Measurements from ENCODE around the gene TRIM54.

DNA sequence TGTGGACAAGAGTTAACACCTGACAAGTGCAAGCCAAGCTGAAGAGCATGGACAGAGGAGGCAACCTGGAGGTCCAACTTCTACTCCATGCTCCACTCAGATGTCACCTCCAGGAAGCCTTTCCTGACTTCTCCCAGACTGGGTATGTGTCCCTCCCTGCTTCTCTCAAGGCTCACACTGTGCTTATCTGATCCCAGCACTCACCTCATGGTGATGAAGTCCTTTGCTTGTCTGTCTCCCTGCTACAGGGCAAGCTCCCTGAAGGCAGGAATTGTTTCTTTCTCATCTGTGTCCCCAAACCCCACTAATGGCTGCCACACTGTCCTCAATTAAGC lies 16.7 kb upstream of the TRIM54 start:
- TF ChIP-seq, protein P1, sequence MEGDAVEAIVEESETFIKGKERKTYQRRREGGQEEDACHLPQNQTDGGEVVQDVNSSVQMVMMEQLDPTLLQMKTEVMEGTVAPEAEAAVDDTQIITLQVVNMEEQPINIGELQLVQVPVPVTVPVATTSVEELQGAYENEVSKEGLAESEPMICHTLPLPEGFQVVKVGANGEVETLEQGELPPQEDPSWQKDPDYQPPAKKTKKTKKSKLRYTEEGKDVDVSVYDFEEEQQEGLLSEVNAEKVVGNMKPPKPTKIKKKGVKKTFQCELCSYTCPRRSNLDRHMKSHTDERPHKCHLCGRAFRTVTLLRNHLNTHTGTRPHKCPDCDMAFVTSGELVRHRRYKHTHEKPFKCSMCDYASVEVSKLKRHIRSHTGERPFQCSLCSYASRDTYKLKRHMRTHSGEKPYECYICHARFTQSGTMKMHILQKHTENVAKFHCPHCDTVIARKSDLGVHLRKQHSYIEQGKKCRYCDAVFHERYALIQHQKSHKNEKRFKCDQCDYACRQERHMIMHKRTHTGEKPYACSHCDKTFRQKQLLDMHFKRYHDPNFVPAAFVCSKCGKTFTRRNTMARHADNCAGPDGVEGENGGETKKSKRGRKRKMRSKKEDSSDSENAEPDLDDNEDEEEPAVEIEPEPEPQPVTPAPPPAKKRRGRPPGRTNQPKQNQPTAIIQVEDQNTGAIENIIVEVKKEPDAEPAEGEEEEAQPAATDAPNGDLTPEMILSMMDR (IDR thresholded peaks at IDR 0.05; ENCODE audit: poor library complexity, severe bottlenecking): no peak
- TF ChIP-seq EZH2 (IDR thresholded peaks at IDR 0.05; ENCODE audit: borderline replicate concordance, insufficient read depth, low read length, poor library complexity, severe bottlenecking): no peak
- TF ChIP-seq POLR2AphosphoS5 (IDR thresholded peaks at IDR 0.05): no peak
- TF ChIP-seq RAD21 (conservative IDR thresholded peaks at IDR 0.05): no peak

All from neural cell (in vitro differentiated cells).